H1 (cell line): ENCODE data around the gene PLCB3. TPM values are rescaled to one million over a fixed set of nuclear protein-coding genes. Genes with fewer than 3 reads are reported as not detected.

ENCODE experiments used
- CTCF ChIA-PET: fragments of 300-600 bp; sonication (Branson Sonifier 250); formaldehyde crosslinking; loops from one replicate; lab custom pipeline; 2021; ENCODE audit not compliant: partially characterized antibody; lab: Charles Lee
- POLR2A ChIA-PET: fragments of 300-600 bp; sonication (Branson Sonifier 250); formaldehyde crosslinking; loops from one replicate; lab custom pipeline; 2021; ENCODE audit warnings: inconsistent platforms; ENCODE audit not compliant: partially characterized antibody; lab: Charles Lee
- DNase-seq, 2 experiments: peaks; one replicate each; pipeline versions ENCODE4 v3.0.0 to v3.0.0-alpha.2; 2010 to 2022; ENCODE audit warnings: low spot score in 2 of 2, low read depth in 1 of 2, mixed read lengths in 1 of 2
- FAIRE-seq: peaks from 2 replicates; lab custom pipeline; 2011; peaks lifted over from hg19 to GRCh38; lab: Jason Lieb, UNC
- H2AFZ ChIP-seq: 2 replicates; pipeline ENCODE4 v1.8.1; 2012; ENCODE audit warnings: low read length, inconsistent platforms
- H2AK5ac ChIP-seq: 2 replicates; pipeline ENCODE4 v1.6.1; 2013; ENCODE audit warnings: low read depth, low read length
- H2BK120ac ChIP-seq: replicated peaks from 2 replicates; pipeline ENCODE3; 2013; ENCODE audit warnings: low read depth, low read length, inconsistent platforms
- H2BK12ac ChIP-seq: 2 replicates; pipeline ENCODE4 v1.6.1; 2013; ENCODE audit warnings: low read depth, low read length
- H2BK15ac ChIP-seq: 2 replicates; pipeline ENCODE4 v1.6.1; 2013; ENCODE audit warnings: low read length
- H2BK20ac ChIP-seq: 2 replicates; pipeline ENCODE4 v1.6.1; 2013; ENCODE audit warnings: low read length
- H2BK5ac ChIP-seq: 2 replicates; pipeline ENCODE4 v1.6.1; 2013; ENCODE audit warnings: low read depth, low read length
- H3K14ac ChIP-seq: 2 replicates; pipeline ENCODE4 v1.6.1; 2013; ENCODE audit warnings: inconsistent platforms; ENCODE audit not compliant: insufficient read length
- H3K18ac ChIP-seq: 2 replicates; pipeline ENCODE4 v1.6.1; 2013; ENCODE audit warnings: low read length; ENCODE audit errors: extremely low read depth
- H3K23ac ChIP-seq: 2 replicates; pipeline ENCODE4 v1.6.1; 2013; ENCODE audit warnings: inconsistent platforms; ENCODE audit not compliant: insufficient read length
- H3K23me2 ChIP-seq: 2 replicates; pipeline ENCODE4 v1.6.1; 2013; ENCODE audit warnings: low read depth, low read length
- H3K27ac ChIP-seq: 2 replicates; pipeline ENCODE4 v1.6.1; 2011; ENCODE audit warnings: low read depth, low read length, inconsistent platforms
- H3K27me3 ChIP-seq, 4 experiments: replicated peaks in 1 of 4; 1 replicate in 1 of 4; 2 replicates in 3 of 4; pipeline versions ENCODE4 v1.6.1 to v1.8.1; 2011 to 2013; ENCODE audit warnings: low read length in 3 of 4, mild to moderate bottlenecking in 3 of 4, inconsistent platforms in 2 of 4, mixed read lengths in 2 of 4, moderate library complexity in 1 of 4; ENCODE audit not compliant: control insufficient read depth in 3 of 4, insufficient read depth in 3 of 4; ENCODE audit errors: extremely low read depth in 1 of 4
- H3K36me3 ChIP-seq, 4 experiments: 2 replicates each; pipeline versions ENCODE4 v1.6.1 to v1.8.1; 2011 to 2013; ENCODE audit warnings: mild to moderate bottlenecking in 4 of 4, low read length in 3 of 4, moderate library complexity in 2 of 4, control low read depth in 1 of 4, inconsistent platforms in 1 of 4; ENCODE audit not compliant: insufficient read depth in 4 of 4, control insufficient read depth in 2 of 4
- H3K4ac ChIP-seq: replicated peaks from 2 replicates; pipeline ENCODE3; 2013; ENCODE audit warnings: low read length, low read depth, mixed read lengths, inconsistent platforms; ENCODE audit not compliant: insufficient read length
- H3K4me1 ChIP-seq, 4 experiments: replicated peaks in 1 of 4; 1 replicate in 1 of 4; 2 replicates in 3 of 4; pipeline versions ENCODE4 v1.6.1 to v1.8.1; 2011 to 2013; ENCODE audit warnings: low read length in 3 of 4, inconsistent platforms in 2 of 4, mixed read lengths in 1 of 4; ENCODE audit not compliant: insufficient read depth in 4 of 4, control insufficient read depth in 3 of 4
- H3K4me2 ChIP-seq, 2 experiments: 2 replicates each; pipeline versions ENCODE4 v1.6.1 to v1.8.1; 2011 to 2013; ENCODE audit warnings: low read depth in 2 of 2, low read length in 2 of 2, control low read depth in 1 of 2, inconsistent platforms in 1 of 2, mild to moderate bottlenecking in 1 of 2; ENCODE audit not compliant: insufficient read depth in 1 of 2
- H3K4me3 ChIP-seq, 4 experiments: fragments of 200-600, 300-600 bp in 1 of 4; sonication (generic), shearing (Covaris generic), sonication (Bioruptor Twin) in 1 of 4; 2 replicates each; pipeline versions ENCODE4 v1.5.1 to v1.8.1; 2011 to 2016; ENCODE audit warnings: low read length in 4 of 4, low read depth in 3 of 4, control low read depth in 2 of 4, inconsistent platforms in 2 of 4, mild to moderate bottlenecking in 2 of 4, mixed read lengths in 1 of 4, moderate library complexity in 1 of 4; ENCODE audit not compliant: insufficient read depth in 2 of 4; ENCODE audit errors: extremely low read depth in 1 of 4
- H3K56ac ChIP-seq: replicated peaks from 2 replicates; pipeline ENCODE3; 2013; ENCODE audit warnings: low read depth, mild to moderate bottlenecking, mixed read lengths, low read length, inconsistent platforms; ENCODE audit not compliant: insufficient read length
- H3K79me1 ChIP-seq: 2 replicates; pipeline ENCODE4 v1.6.1; 2013; ENCODE audit warnings: low read depth, low read length, control low read depth
- H3K79me2 ChIP-seq, 2 experiments: 2 replicates each; pipeline versions ENCODE4 v1.6.1 to v1.8.1; 2012 to 2013; ENCODE audit warnings: low read length in 2 of 2, mild to moderate bottlenecking in 2 of 2, inconsistent platforms in 1 of 2; ENCODE audit not compliant: insufficient read depth in 2 of 2, control insufficient read depth in 1 of 2
- H3K9ac ChIP-seq, 4 experiments: replicated peaks in 1 of 4; 1 replicate in 1 of 4; 2 replicates in 3 of 4; pipeline versions ENCODE4 v1.6.1 to v1.8.1; 2011 to 2013; ENCODE audit warnings: low read depth in 3 of 4, low read length in 3 of 4, control low read depth in 2 of 4, mild to moderate bottlenecking in 2 of 4, moderate library complexity in 2 of 4, inconsistent platforms in 1 of 4; ENCODE audit errors: extremely low read depth in 1 of 4
- H3K9me3 ChIP-seq, 2 experiments: 2 replicates each; pipeline versions ENCODE4 v1.6.1 to v1.8.1; 2012 to 2013; ENCODE audit warnings: mild to moderate bottlenecking in 2 of 2, moderate library complexity in 2 of 2, control low read depth in 1 of 2, inconsistent platforms in 1 of 2, low read depth in 1 of 2, low read length in 1 of 2, mixed read lengths in 1 of 2; ENCODE audit not compliant: insufficient read depth in 2 of 2
- H4K20me1 ChIP-seq, 2 experiments: replicated peaks in 1 of 2; 2 replicates each; pipeline versions ENCODE3 to v1.8.1; 2011 to 2013; ENCODE audit warnings: inconsistent platforms in 2 of 2, low read length in 2 of 2, mild to moderate bottlenecking in 1 of 2; ENCODE audit not compliant: insufficient read depth in 2 of 2, control insufficient read depth in 1 of 2
- H4K5ac ChIP-seq: 2 replicates; pipeline ENCODE4 v1.6.1; 2013; ENCODE audit warnings: low read length, low read depth, mixed read lengths, inconsistent platforms; ENCODE audit not compliant: insufficient read length
- H4K8ac ChIP-seq: 2 replicates; pipeline ENCODE4 v1.8.0; 2013; ENCODE audit warnings: mild to moderate bottlenecking, moderate library complexity, low read length, inconsistent platforms; ENCODE audit not compliant: insufficient read depth; ENCODE audit errors: extremely low read depth
- H4K91ac ChIP-seq: replicated peaks from 2 replicates; pipeline ENCODE3; 2013; ENCODE audit warnings: low read length, mixed read lengths, inconsistent platforms; ENCODE audit not compliant: insufficient read length
- CREB1 ChIP-seq: IDR thresholded peaks from 2 replicates; pipeline ENCODE4 v1.6.1; 2012; ENCODE audit warnings: inconsistent platforms
- E2F6 ChIP-seq: IDR thresholded peaks from 2 replicates; pipeline ENCODE4 v1.6.1; 2012; ENCODE audit warnings: inconsistent platforms
- GTF2F1 ChIP-seq: IDR thresholded peaks from 2 replicates; pipeline ENCODE4 v1.6.1; 2012; ENCODE audit warnings: low read depth, low read length, improper control_type of control experiment, borderline replicate concordance
- WGBS, 2 experiments: shearing (Covaris generic) in 1 of 2; methylation state at CpG; one replicate each; pipeline versions ENCODE4 v1.1.6 to v1.1.7; 2013 to 2015; ENCODE audit warnings: low lambda C conversion rate in 2 of 2, mixed read lengths in 2 of 2, inconsistent platforms in 1 of 2, low coverage in 1 of 2, missing lambda C conversion rate in 1 of 2; ENCODE audit not compliant: insufficient replicate concordance in 2 of 2, insufficient coverage in 1 of 2, insufficient read length in 1 of 2; ENCODE audit errors: extremely low coverage in 1 of 2, missing lambda C conversion rate in 1 of 2; 5-methylcytosine and 5-hydroxymethylcytosine counted together
- polyA plus RNA-seq, 7 experiments: library from polyadenylated mRNA; depleted of rRNA in 3 of 7; stranded (reverse) in 5 of 7; unstranded in 2 of 7; fragments of >200 nt in 5 of 7; fragments of 200-250 nt in 2 of 7; gene quantifications; 1 replicate in 5 of 7; 2 replicates in 1 of 7; 4 replicates in 1 of 7; pipeline versions ENCODE4 v1.2.1 to v1.2.3, GENCODE V29; 2011 to 2013; ENCODE audit warnings: missing spikeins in 2 of 7, mixed read lengths in 2 of 7
- total RNA-seq: library from RNA; stranded (reverse); fragmentation: NEBNext Ultra II Directional; extraction: Animal tissue kit (Norgen Biotek cat#: 25700); gene quantifications from 2 replicates; pipeline ENCODE4 v1.2.1, GENCODE V29; 2021
- TF ChIP-seq, protein P1 (sequence below): IDR thresholded peaks from 2 replicates; pipeline ENCODE4 v1.6.1; 2011; ENCODE audit warnings: low read depth, mild to moderate bottlenecking, low read length; ENCODE audit not compliant: insufficient read depth

The PLCB3 gene
- total and polyA plus RNA-seq, 2 of the 8 experiments (the other 6 are each of a cell fraction or from before 2014, with no cell fraction given) = 47.2 to 104 TPM

DNA sequence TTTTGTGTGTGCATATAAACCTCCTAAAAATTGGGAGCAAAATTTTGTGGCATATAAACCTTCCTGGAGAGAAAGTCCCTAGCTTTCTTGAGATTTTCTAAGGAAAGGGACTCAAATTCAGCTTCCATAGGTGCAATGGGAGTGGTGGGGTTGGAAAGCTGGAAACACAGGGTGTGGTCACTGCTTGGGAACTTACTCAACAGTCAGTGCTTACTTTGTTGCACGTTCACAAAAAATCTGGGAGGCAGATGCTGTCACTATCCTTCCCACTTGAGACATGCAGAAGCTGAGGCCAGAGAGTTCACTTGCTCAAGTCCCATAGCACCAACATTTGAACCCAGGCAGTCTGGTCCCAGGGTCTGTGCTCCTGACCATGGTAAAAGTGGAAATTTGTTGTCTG lies 44.9 kb downstream of the PLCB3 start:
- Histone ChIP-seq H3K4me2 (no peak overlapping the region; a peak in 1 of 4 replicates), H2BK120ac (no peak overlapping the region), H4K5ac (no peak overlapping the region), H2BK12ac (no peak overlapping the region), H3K18ac (no peak overlapping the region), H3K56ac (no peak overlapping the region), H3K79me1 (no peaks in the 10 kb centered on the region), H4K91ac (no peak overlapping the region), H4K20me1 (peaks cover 0 to 17% of the 10 kb centered on the region in 2 experiments), H3K4me3 (no peak overlapping the region), H2BK20ac (no peak overlapping the region), H3K9me3 (no peaks in the 10 kb centered on the region; a peak in 1 of 4 replicates), H3K14ac (no peak overlapping the region), H2BK15ac (no peak overlapping the region), H3K9ac (no peak overlapping the region), H3K4ac (no peak overlapping the region), H2AK5ac (no peak overlapping the region), H4K8ac (no peak overlapping the region), H3K23ac (no peak overlapping the region), H3K27me3 (peaks cover 86 to 100% (median 97%) of the 10 kb centered on the region in 4 experiments)
- 67% methylated on average over 1 of the region's 1 CpG; no CpG with 5 or more reads in 1 of the 2 experiments for WGBS, 2 experiments
- no peak for FAIRE-seq
- TF ChIP-seq GTF2F1 (no peak), CREB1 (no peak), E2F6 (no peak)
- TF ChIP-seq, protein P1, sequence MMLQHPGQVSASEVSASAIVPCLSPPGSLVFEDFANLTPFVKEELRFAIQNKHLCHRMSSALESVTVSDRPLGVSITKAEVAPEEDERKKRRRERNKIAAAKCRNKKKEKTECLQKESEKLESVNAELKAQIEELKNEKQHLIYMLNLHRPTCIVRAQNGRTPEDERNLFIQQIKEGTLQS = no peak
- TF ChIP-seq, all 59 proteins: peak for 0
- H3K79me2 ChIP-seq = no peaks in the 10 kb centered on the region
- H2AFZ ChIP-seq = no peak overlapping the region
- peaks cover 0 to 9% (median 0%) of the 10 kb centered on the region in 4 experiments; a peak in 1 of 8 replicates for H3K36me3 ChIP-seq
- H3K27ac ChIP-seq = no peak overlapping the region
- no peak overlapping the region for H2BK5ac ChIP-seq
- ChIA-PET CTCF (interaction anchor here (1.0 to 2.6 kb wide), 5 partner anchors 11 to 280 kb away, joined by 3 to 10 read pairs (median 3); partner anchors contain the start of genes BAD, GPR137 and TRMT112), POLR2A (interaction anchor here (1.3 to 1.9 kb wide), 3 partner anchors 11 to 51 kb away, joined by 4 to 14 read pairs (median 4); partner anchors contain the start of genes BAD and GPR137)
- DNase-seq = no peak
- peaks cover 0 to 32% (median 15%) of the 10 kb centered on the region in 4 experiments; a peak in 5 of 7 replicates for H3K4me1 ChIP-seq
- peaks cover 12% of the 10 kb centered on the region; the same call in 1 of the 2 replicates for H3K23me2 ChIP-seq
